CD4-positive, alpha-beta T cell treated with Interleukin-6 at 100 ng/mL for 8 hours (primary cell): ENCODE measurements around the gene DUSP16.
A peak's percentile ranks its signal among the peaks of the same experiment; 100 is the strongest.

ENCODE experiments used
- DNase-seq: peaks from one replicate; pipeline ENCODE4 v3.0.0-alpha.2; 2020; ENCODE audit warnings: mixed read lengths, low spot score

DUSP16 gene

DNA sequence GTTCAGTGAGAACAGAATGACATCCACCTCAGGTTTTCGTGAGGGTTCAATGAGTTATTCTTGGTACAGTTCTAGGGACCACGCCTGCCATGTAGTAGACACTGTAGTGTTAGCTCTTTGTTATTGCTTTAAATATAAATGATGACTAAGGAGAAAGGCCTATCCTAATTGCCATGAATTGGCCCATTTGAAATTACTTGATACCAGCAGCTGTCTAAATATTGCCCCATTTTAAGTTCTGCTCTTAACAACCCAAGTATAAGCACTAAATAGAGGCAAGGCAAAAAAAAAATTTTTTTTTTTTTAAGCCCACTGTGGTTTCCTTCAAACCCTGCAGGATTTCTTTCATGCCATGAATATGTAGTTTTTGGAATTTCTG, 121.2 kb downstream of the DUSP16 start:
- no peak for DNase-seq

DNA sequence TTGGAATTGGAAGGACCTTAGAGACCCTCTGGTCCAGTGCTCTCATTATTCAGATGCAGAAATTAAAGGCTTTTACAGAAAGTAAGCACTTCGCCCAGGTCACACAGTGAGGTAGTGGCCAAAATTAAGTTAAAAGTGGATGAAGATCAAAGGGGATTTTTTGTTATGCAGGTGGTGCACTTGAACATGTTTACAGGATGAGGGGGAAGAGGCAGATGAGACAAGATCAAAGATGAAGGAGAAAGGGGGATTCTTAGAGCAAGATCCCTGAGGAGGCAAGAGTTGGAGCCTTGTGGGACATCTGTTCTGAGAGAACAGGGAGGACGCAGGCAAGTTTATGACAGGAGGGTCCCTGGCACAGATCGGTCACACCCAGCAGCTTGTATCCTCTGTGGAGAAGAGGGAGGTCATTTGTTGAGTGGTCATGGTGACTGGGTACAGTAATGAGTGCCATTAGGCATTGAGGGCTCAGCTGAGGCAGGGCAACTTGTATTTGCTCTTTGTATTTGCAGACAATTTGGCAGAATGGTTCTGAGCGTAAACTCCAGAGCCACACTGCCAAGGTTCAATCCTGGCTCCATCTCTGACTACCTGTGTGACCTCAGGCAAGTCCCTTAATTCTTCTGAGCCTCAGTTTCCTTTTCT, 121.8 kb downstream of the DUSP16 start:
- DNase-seq: no peak

DNA sequence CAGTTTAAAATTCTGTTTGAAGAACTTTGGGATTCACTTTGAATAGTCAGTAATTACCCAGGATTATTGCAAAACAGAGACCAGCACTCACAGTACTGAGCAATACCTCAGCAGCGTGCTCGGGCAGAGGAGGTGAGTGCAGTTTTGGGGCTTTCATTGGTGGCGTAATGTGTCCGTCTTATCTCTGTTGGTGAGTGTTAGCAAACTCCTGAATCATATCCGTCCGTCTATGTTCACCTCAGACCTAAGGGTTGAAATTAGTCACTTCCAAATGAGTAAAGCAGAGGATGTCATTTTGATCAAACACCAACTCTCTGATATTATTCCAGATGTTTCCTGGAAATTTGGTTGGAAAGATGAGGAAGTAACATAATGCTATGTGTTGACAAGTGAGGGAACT, 123.0 kb downstream of the DUSP16 start:
- peak; percentile 73 for DNase-seq

DNA sequence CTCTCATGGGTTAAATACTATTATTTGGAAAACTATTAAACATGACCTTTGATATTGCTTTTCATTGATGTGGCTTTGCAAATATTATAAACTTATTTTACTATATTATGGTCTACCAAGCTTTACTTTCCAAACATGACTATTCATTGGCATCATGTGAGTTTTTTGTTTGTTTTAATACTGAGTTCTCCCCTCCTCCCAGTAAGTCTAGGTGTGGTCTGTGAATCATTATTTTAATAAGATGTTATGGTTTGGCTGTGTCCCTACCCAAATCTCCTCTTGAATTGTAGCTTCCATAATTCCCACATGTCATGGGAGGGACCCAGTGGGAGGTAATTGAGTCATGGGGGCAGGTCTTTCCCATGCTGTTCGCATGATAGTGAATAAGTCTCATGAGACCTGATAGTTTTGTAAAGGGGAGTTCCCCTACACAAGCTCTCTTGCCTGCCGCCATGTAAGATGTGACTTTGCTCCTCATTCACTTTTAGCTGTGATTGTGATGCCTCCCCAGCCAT, 125.8 kb downstream of the DUSP16 start:
- no peak for DNase-seq

DNA sequence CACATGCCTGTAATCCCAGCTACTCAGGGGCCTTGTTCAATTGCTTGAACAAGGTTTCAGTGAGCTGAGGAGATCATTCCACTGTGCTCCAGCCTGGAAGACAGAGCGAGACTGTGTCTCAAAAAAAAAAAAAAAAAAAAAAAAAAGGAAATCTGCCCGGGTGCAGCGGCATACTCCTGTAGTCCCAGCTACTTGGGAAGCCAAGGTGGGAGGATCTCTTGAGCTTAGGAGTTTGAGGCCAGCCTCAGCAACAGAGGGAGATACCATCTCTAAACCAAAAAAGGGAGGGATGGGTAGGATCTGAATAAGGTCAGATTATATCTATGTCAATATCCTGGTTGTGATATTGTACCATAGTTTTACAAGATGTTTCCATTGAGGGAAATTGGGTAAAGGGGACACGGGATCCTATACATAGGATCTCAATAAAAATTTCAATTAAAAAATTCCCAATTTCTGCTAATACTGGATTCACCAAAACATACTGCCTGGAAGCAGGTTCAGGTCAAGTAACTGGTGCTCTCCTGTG, 129.4 kb downstream of the DUSP16 start:
- no peak for DNase-seq

DNA sequence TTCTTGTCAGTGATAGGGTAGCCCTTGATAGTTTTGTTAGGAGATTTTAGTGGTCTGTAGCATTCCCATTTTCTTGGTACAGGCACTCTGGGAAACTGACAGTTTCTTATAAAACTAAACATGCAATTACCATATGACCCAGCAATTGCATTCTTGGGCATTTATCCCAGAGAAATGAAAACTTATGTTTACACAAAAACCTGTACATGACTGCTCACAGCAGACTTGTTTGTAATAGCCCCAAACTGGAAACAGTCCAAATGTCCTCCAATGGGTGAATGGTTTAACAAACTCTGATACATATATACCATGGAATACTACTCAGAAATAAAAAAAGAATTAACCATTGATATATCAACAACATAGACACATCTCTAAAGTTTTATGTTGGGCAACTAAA, 130.3 kb downstream of the DUSP16 start:
- no peak for DNase-seq

DNA sequence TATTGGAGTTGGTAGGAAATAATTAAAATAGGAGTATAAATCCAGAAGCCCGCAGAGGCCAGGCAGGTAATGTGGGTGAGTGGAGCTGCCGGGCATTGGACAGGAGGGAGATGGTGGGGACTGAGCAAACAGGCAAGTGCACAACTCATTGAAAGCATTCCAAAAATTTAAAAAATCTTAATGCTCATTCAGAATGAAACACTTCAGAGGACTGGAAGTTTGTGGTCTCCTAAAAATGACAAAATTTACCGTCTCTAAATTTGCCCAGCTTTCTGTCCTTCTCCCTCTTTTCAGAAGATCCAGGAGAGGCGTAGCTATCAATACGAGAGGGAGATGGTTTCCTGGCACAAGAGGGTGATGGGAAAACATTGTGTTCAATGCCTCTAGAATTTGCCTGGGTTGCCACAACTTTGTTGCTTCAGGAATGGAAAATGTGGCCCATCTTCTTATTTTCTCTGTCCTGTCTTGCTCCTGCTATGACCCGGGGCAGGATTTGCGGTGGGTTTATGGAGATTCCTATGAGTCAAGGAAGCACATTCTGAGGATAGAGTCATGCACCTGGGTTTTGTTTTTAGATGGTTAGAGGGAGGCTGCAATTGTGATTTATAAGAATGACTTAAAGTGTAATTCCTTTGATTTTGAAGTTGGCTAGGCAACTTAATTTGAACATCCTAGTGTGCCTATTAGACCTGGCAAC, 133.6 kb downstream of the DUSP16 start:
- DNase-seq: no peak

DNA sequence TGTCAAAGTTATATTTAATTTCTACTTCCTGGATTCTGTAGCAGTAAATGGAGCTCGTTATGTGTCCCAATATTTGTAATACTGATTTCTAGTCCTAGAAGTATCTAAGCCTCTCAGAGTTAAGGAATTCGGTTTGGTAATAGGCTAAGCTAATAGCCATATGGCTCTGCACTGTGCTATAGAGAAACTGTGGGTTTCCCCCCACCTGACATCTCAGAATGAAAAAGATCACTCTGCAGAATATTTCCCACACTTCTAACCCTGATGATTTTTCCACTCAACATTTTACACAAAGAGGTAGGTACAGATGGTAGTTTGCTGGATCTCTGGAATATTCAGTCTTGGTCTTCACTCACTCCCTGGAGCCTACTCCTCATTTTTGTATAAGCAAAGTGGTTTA, 134.6 kb downstream of the DUSP16 start:
- no peak for DNase-seq

DNA sequence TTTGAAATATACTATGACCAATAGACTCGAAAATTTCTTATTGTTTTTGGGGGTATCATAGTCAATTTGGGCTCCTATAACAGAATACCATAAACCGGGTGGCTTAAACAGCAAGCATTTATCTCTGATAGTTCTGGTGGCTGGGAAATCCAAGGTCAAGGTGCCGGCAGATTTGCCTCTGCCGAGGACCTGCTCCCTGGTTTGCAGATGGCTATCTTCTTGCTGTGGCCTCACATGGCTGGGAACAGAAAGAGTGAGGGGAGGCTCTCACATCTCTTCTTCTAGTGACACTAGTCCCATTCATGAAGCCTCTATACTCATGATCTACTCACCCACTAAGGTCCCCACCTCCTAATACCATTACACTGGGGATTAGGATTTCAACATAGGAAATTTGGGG, 135.1 kb downstream of the DUSP16 start:
- no peak for DNase-seq

DNA sequence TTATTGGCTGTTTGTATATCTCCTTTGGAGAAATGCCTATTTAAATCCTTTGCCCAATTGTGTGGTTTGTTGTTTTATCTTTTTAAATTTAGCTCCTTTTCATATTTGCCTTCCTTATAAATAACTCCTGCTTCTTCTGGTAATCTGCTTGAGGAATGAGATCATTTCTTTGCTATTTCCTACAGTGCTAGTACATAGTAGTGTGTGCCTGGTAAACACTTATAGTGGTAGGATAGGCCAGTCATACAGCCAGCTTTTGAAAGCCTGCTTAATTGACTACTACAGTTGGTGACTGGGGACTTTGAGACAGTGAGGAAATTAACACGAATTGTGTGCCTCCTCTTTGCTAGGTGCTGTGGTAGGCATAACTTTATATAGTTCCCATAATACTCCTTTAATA, 137.0 kb downstream of the DUSP16 start:
- no peak for DNase-seq

DNA sequence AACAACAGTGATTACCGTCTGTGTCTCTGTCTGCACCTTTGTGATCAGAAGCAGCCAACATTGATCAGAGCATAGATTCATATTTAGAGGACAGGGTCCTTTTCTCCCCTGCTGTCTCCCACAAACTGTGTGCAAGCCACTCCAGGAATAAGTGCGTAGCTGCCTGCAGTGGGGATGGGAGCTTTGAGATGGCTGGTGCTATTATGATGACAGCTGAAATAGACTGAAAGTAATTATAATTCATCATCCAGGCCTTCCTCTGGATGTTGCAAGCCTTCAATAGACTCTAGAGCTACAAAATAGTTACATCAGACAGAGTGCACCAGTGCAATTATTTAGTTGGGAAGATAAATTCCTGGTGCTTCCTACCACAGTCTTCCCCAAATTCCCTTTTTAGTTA, 137.7 kb downstream of the DUSP16 start:
- DNase-seq: no peak
